Non-pigmented ciliary epithelial cell (primary cell): ENCODE measurements around the gene PYY.

ENCODE experiments used
- DNase-seq: peaks from one replicate; pipeline ENCODE4 v3.0.0-alpha.2; 2010; ENCODE audit warnings: low read depth

PYY gene

DNA sequence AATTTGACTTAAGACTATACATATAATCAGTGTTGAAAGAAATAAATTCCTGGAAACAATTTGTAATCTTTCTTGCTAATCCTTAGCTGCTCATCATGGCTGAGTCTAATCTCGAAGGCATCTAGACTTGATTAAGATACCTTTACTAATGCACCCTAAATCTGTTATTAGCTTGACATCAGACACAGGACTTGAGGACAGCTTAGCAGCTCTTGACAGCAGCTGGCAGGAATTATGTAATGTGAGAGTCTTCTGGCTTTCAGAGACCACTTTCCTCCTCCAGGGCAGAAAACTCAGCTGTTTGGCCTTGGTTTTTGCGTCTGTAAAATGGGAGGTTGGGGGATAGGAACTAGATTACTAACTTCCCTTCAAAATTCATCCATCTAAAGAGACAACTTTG is 39.3 kb downstream of the PYY start:
- DNase-seq, result no peak

DNA sequence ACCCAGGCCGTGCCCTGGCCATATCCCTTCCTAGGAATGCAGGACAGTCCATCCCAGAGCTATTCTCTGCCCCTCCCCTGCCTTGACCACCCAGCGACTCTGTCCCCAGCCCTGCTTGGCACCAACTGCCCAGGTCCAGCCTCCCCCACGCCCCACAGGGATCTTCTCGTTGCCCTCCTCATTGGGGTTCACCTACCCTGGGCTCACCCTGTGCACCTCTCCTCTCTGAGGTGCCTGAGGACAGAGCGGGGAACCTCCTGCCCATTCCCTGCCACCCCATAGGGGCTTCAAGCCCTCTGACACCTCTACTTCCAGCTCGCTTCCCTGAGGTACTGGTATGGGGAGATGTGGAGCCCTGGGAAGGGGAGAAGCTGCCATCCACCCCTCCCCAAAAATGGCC is 40.2 kb downstream of the PYY start:
- no peak for DNase-seq

DNA sequence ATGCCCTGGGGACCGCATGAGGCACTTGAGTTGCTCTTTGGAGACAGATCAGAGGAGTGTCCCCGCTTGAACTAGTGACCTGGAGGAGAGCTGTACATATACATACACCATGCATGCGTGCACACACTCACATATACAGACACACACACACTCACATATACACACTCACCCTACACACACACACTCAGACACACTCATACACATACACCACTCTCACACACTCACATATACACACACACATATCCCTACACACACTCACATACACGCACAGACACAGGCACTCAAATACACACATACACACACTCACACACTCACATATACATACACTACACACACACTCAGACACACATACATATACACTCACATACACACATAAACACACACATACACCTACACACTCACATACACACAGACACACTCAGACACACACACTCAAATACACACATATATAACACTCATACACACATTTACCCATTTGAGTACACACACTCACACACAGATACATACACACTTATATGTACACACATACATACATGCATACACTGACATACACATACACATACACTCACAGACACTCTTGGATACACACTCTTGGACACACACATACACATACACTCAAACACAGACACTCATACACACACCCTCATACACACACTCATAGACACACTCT is 41.0 kb downstream of the PYY start:
- no peak for DNase-seq

DNA sequence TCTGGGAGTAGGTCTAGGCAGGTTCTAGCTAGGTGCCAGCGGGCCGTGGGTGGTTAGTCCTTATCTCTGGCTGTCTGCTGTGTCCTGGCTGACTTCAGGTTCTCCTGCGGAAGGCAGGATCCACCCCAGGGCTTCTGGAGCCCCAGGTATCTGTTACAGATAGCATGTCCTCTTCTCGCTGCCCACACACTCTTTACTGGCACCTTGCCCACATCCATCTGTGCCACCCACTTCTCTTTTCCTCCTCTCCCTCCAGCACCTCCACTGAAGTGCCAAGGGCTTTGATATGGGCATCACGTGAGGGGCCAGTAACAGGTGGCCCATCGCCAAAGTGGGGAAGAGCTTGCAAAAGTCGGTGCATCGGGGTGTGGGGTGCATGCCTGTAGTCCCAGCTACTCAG is 41.8 kb downstream of the PYY start:
- DNase-seq, result no peak

DNA sequence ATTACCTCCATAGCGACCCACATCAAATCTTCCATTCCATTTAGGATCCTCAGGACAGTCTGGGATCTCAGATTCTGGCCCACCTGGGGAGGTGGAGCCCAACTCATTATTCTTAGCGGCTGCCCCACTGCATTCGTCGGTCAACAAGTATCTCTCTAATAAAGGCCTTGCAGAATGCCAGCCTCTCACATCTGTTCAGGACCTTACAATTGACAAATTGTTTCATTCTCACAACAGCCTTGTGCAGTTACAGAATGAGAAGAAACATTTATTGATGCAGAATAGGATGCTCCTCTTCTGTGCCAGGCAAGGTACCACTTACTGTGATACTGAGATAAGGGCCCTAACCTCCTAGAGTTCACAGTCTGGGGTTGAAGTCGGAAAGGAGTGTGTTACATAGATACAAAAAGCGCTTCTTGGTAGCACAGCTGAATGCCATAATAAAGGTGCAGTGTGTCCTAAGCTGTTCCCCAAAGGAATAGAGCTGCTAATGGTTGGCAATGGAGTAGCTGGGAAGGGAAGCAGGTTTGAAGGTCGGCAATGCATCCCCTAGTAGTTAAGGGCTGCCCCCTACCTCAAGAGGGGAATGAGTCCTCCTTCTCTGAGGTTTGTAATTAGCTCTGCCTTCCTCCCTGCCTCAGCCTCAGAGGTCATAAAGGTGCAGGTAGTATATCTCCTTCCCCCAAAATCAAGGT is 44.1 kb downstream of the PYY start:
- no peak for DNase-seq

DNA sequence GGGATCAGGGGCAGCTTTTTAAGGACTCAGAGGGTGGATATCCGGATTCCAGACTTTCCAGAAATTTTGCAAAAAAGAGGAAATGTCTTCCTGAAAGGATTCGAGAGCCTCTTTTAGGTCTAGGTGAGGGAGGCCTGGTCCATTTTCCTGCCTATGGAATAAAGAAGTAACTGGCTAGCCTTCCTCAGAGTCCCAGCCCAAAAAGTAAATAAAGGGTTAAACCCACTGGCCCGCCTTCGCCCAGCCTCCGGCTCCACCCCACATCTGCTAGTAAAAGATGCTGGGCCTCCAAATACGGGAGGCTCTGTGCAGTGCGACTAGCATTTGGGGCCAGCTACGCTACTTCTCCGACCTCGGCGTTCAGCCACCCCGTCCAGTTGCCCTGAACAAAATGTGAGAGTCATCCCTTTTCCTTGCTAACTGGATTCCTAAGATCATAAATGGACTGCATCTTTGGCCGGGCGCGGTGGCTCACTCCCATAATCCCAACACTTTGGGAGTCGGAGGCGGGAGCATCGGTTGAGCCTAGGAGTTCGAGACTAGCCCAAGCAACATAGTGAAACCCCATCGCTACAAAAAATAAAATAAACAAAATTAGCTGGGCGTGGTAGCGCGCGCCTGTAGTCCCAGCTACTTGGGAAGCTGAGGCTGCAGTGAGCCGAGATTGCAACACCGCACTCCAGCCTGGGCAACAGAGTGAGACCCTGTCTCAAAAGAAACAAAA is 45.6 kb downstream of the PYY start:
- no peak for DNase-seq

DNA sequence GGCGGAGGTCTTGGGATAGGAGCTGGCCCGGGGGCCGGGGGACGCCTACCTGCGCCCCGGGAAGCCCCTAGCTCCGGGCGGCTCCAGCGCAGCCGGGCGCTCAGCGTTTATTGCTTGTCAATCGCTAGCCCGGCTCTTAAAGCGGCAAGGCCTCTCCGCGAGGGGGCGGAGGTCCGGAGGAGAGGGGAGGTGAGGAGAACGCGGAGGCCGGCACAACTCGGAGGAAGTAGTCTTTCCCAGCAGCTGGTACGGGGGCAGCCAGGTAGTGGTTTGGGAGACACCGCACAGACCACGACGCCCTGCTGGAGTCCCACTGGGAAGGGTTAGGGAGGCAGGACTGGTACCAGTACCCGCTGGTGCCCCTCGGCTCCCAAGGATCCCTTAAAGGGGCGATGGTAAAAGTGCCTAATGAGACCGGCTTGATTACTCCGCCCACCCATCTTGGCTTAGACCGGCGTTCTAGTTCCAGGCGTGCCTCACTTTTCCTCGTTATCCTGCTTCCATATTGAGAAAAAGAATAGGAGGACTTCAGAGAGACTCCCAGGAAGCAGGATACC is 46.2 kb downstream of the PYY start, which contains the start of gene MPP2:
Gene MPP2, minus strand, starts transcription at position 112 of the 557 bp plus-strand sequence. CDS start 3,076 bp downstream, outside the sequence.
- DNase-seq, result no peak

DNA sequence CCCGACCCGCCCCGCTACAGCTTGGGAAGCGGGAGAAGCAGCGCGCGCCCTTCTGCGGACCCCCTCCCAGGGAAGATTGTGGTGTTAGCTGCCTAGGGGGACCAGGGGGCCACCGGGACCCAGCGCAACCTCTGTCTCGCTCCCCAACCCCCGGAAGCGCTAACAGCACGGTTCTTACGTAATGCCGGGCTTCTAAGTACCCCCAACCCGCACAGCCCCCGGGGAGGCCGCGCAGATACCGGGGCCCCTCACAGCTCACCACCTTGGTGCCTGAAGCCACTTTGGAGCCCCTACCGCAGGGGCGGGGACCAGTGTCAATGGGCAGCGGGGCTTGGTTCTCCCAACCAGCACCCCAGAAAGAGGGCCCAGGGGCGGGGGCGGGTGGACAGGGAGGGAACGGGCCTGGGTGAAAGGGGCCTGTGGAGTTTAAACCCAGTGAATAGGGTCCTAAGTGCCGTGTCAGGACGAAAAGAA is 46.8 kb downstream of the PYY start:
- DNase-seq, result no peak

DNA sequence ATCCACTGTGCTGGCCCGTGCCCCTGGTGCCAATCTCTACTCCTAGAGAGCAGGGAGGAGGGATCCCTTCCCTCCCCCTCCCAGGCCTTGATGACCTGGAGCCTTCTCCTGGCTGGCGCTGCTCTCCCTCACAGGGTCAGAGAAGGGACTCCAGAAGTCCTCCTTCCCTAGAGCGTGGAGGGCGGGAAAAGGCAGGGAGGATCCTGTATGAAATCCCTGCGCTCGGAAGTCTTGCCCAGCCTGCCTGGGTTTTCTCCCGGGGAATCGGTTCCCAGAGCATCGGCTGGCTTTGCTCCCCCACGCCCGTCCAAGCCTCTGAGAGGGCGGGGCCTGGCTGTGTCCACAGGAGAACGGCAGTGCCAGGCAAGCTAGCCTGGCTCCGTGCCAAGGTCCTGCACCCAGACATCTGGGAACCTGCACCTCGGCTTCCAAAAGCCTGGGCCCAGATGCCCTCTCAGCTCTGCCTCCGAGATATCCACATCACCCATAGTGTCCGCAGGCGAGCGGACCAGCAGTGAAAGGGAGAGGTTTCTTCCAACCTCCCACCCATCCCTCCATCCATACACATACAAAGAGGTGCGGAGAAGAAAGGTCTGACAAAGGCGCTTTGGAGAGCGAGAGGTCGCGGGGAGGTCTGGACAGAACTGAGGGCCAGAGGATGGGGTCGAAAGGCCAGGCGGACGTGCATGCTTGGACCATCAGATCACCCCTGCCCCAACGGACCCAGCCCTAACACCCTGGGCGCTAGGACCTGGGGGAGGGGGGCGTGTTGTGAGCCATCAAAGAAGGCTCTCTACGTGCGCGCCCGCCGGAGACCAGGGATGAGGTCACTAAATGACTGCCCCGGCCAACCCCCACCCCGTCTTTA is 47.5 kb downstream of the PYY start:
- DNase-seq, result no peak

DNA sequence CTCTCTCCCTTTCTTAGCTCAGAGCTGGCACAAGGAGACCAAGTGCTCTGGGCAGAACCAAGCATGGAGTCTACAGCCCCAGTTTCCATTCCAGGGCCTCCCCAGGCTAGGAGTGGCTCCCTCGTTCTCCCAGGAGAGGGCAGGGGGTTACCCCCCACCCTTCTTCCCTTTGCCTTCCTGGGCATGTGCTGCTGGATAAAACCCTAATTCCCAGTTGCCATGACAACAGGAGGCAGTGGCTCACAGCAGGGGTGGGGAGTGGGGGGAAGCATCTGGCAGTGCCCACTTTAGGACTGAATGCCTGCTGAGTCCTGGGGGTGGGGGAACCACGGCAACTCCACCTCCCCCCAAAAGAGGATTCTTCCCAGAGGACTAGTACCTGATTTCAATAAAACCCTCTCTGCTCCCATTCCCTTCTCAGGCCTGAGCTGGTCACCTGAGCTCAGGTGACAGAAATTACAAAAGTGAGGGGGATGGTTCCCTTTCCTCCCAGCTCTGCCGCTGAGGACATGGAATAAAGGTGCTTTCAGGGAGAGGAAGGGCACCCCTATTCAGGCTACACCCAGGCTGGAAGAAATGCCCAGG is 48.2 kb downstream of the PYY start:
- no peak for DNase-seq
